Measurements from ENCODE around the gene RPS21. TPM values are rescaled to one million over a fixed set of nuclear protein-coding genes. Genes with fewer than 3 reads are reported as not detected.

RPS21 gene
- total and polyA plus RNA-seq, 2 of the 13 experiments (the other 11 are each of a cell fraction or from before 2014, with no cell fraction given): 2,647 to 11,063 TPM

DNA sequence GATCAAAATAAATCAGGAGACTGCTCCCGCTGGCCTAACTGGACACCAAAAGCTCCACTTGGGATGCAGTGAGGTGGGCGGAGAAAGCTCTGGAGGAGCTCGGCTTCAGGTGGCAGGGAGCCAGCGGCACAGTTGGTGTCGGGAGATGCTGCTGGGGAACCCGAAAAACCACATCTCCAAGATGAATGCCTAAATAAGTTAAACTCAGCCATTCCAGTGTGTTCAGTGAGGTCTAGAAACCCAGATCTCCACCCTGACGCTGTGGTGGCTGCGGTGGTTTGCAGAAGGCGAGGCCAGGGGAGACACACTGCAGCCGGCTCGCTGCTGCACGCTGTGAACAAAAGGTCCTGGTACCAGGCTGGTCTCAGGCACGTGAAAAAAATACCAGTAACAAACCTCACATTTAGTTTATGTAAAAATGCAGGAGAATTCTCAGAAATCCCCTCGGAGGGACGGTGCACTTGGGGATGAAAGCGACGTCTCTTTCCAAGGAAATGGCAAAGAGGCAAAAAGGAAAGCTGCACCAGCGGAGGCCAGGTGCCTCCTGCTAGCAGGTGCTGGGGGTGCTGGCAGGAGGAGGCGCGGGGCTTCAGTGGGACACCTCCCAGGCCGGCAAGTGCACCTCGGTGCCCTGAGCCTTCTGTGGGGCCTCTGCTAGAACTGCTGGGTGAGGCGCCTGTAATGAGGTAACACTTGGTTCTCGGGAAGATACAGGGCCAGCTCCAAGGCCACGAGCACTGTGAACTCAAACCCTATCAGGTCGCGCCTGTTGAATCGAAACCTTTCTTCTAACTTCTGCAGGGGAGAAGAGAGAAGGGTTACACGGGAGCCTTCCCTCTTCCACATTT lies 3.6 kb downstream of the RPS21 start:
- Histone ChIP-seq H3K36me3 (replicated peaks in 1 of 2; ENCODE audit: control insufficient read depth in 1 of 2, insufficient read depth in 2 of 2, low read length in 2 of 2) (peaks cover 19 to 42% of the 10 kb centered on the region in 2 experiments), H3K27ac (ENCODE audit: extremely low read length, insufficient read depth, low read length) (no peak overlapping the region), H3K9ac (ENCODE audit: insufficient read depth, low read depth, low read length) (no peak overlapping the region), H2AFZ (ENCODE audit: low read length) (no peak overlapping the region), H4K20me1 (ENCODE audit: insufficient read depth, low read length) (peaks cover 15% of the 10 kb centered on the region), H3K4me2 (ENCODE audit: low read depth, low read length) (no peak overlapping the region), H3K4me3 (replicated peaks in 1 of 3; ENCODE audit: insufficient read depth in 1 of 3, low read depth in 2 of 3, low read length in 3 of 3) (no peak overlapping the region), H3K79me2 (ENCODE audit: insufficient read depth, low read length) (peaks cover 33% of the 10 kb centered on the region), H3K9me3 (ENCODE audit: low read length) (no peaks in the 10 kb centered on the region), H3K4me1 (ENCODE audit: insufficient read depth, low read length) (peaks cover 23% of the 10 kb centered on the region), H3K27me3 (ENCODE audit: control insufficient read depth in 1 of 2, insufficient read depth in 2 of 2, low read length in 2 of 2) (no peaks in the 10 kb centered on the region; a peak in 2 of 5 replicates)
- ATAC-seq (no peak), FAIRE-seq (no peak), DNase-seq (ENCODE audit: low spot score) (no peak)
- no TSS peak for BruUV-seq (replicated peaks)
- in situ Hi-C loops (cut with HindIII; ENCODE audit: extremely low pct_ligation_motif_present, low pct_unique_long_range_greater_than_20kb) (no loop called here), intact Hi-C loops (cut with micrococcal nuclease; ENCODE audit: unreplicated experiment) (no loop called here)
- POLR2A ChIA-PET: interaction anchor here (1.4 kb wide), 1 partner anchor 9 kb away, joined by 3 read pairs; no protein-coding TSS in a partner anchor
- 96% methylated on average over 29 of the region's 29 CpGs for WGBS (ENCODE audit: low lambda C conversion rate)
- CTCF ChIA-PET (ENCODE audit: low intra/inter-chr PET ratio, low total read pairs): no interaction called here
- TF ChIP-seq ZNF124 (CRISPR knock-in tag; IDR thresholded peaks at IDR 0.05): no peak
- peak; percentile 5; the same call in 1 of the 2 replicates for TF ChIP-seq PCBP1 (IDR thresholded peaks at IDR 0.05; ENCODE audit: borderline replicate concordance, low read depth, low read length)
- no peak for TF ChIP-seq ELF1 (CRISPR knock-in tag; IDR thresholded peaks at IDR 0.05)
- TF ChIP-seq, protein P1, sequence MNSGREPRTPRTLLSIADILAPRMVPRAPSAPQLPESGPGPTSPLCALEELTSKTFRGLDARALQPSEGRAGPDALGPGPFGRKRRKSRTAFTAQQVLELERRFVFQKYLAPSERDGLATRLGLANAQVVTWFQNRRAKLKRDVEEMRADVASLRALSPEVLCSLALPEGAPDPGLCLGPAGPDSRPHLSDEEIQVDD (CRISPR knock-in tag; IDR thresholded peaks at IDR 0.05; ENCODE audit: borderline replicate concordance): no peak
- no peak for TF ChIP-seq ZNF17 (CRISPR knock-in tag; IDR thresholded peaks at IDR 0.05)
- 0 out of 2 replicates have a peak, but pooled peaks have one; percentile 38 for TF ChIP-seq HIVEP1 (CRISPR knock-in tag; IDR thresholded peaks at IDR 0.05)
- no peak for TF ChIP-seq HOXA7 (CRISPR knock-in tag; IDR thresholded peaks at IDR 0.05)
- TF ChIP-seq, protein P2, sequence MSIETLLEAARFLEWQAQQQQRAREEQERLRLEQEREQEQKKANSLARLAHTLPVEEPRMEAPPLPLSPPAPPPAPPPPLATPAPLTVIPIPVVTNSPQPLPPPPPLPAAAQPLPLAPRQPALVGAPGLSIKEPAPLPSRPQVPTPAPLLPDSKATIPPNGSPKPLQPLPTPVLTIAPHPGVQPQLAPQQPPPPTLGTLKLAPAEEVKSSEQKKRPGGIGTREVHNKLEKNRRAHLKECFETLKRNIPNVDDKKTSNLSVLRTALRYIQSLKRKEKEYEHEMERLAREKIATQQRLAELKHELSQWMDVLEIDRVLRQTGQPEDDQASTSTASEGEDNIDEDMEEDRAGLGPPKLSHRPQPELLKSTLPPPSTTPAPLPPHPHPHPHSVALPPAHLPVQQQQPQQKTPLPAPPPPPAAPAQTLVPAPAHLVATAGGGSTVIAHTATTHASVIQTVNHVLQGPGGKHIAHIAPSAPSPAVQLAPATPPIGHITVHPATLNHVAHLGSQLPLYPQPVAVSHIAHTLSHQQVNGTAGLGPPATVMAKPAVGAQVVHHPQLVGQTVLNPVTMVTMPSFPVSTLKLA (IDR thresholded peaks at IDR 0.05): no peak
- no peak for TF ChIP-seq ZNF317 (CRISPR knock-in tag; IDR thresholded peaks at IDR 0.05)
- TF ChIP-seq ONECUT2 (CRISPR knock-in tag; IDR thresholded peaks at IDR 0.05): no peak
- TF ChIP-seq, protein P3, sequence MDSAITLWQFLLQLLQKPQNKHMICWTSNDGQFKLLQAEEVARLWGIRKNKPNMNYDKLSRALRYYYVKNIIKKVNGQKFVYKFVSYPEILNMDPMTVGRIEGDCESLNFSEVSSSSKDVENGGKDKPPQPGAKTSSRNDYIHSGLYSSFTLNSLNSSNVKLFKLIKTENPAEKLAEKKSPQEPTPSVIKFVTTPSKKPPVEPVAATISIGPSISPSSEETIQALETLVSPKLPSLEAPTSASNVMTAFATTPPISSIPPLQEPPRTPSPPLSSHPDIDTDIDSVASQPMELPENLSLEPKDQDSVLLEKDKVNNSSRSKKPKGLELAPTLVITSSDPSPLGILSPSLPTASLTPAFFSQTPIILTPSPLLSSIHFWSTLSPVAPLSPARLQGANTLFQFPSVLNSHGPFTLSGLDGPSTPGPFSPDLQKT (CRISPR knock-in tag; IDR thresholded peaks at IDR 0.05; ENCODE audit: borderline replicate concordance): no peak
- TF ChIP-seq, protein P4, sequence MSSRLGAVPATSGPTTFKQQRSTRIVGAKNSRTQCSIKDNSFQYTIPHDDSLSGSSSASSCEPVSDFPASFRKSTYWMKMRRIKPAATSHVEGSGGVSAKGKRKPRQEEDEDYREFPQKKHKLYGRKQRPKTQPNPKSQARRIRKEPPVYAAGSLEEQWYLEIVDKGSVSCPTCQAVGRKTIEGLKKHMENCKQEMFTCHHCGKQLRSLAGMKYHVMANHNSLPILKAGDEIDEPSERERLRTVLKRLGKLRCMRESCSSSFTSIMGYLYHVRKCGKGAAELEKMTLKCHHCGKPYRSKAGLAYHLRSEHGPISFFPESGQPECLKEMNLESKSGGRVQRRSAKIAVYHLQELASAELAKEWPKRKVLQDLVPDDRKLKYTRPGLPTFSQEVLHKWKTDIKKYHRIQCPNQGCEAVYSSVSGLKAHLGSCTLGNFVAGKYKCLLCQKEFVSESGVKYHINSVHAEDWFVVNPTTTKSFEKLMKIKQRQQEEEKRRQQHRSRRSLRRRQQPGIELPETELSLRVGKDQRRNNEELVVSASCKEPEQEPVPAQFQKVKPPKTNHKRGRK (CRISPR knock-in tag; IDR thresholded peaks at IDR 0.05): no peak
- TF ChIP-seq CBX1 (IDR thresholded peaks at IDR 0.05; ENCODE audit: low read depth): no peak

Data from HepG2 (cell line).